Lung (tissue), 12 donors: ENCODE data around the gene GOLGA7B. TPM values are rescaled to one million over a fixed set of nuclear protein-coding genes. Genes with fewer than 3 reads are reported as not detected.

Source experiments
- ATAC-seq: fragments of 200-7000 bp; cut with Tn5 transposase; one replicate; pipeline ENCODE4 v1.9.1; 2020; ENCODE audit warnings: moderate number of reproducible peaks; ENCODE audit not compliant: insufficient read depth, low FRiP score
- DNase-seq, 3 donors: peaks; one replicate each; pipeline ENCODE4 v3.0.0-alpha.2; 2013 to 2017
- H3K27ac ChIP-seq, 2 donors: one replicate each; pipeline ENCODE4 v1.5.1; 2013; ENCODE audit warnings: mild to moderate bottlenecking in 2 of 2, moderate library complexity in 2 of 2, control low read depth in 1 of 2, inconsistent platforms in 1 of 2, low read depth in 1 of 2, low read length in 1 of 2
- H3K27me3 ChIP-seq, 3 donors: one replicate each; pipeline ENCODE4 v1.5.1; 2013; ENCODE audit warnings: low read length in 2 of 3; ENCODE audit not compliant: control insufficient read depth in 3 of 3, insufficient read depth in 3 of 3
- H3K36me3 ChIP-seq, 4 donors: one replicate each; pipeline ENCODE4 v1.5.1; 2013; ENCODE audit warnings: low read length in 4 of 4, mild to moderate bottlenecking in 1 of 4, moderate library complexity in 1 of 4; ENCODE audit not compliant: control insufficient read depth in 4 of 4, insufficient read depth in 4 of 4
- H3K4me1 ChIP-seq, 5 donors: one replicate each; pipeline ENCODE4 v1.5.1; 2013; ENCODE audit warnings: low read length in 5 of 5, mild to moderate bottlenecking in 2 of 5, moderate library complexity in 1 of 5; ENCODE audit not compliant: control insufficient read depth in 5 of 5, insufficient read depth in 5 of 5
- H3K4me3 ChIP-seq: one replicate; pipeline ENCODE4 v1.5.1; 2013; ENCODE audit warnings: mild to moderate bottlenecking, control low read depth, moderate library complexity
- H3K9ac ChIP-seq, 2 donors: one replicate each; pipeline ENCODE4 v1.5.1; 2013; ENCODE audit warnings: low read length in 2 of 2, control low read depth in 1 of 2; ENCODE audit not compliant: insufficient read depth in 1 of 2
- H3K9me3 ChIP-seq, 4 donors: one replicate each; pipeline ENCODE4 v1.5.1; 2013; ENCODE audit warnings: low read length in 3 of 4, mild to moderate bottlenecking in 1 of 4, moderate library complexity in 1 of 4; ENCODE audit not compliant: control insufficient read depth in 4 of 4, insufficient read depth in 3 of 4
- CTCF ChIP-seq: IDR thresholded peaks from 2 replicates; pipeline ENCODE4 v1.5.1; 2012; ENCODE audit warnings: mild to moderate bottlenecking; ENCODE audit errors: control extremely low read depth, extremely low read depth
- WGBS, 2 donors: extraction: QIAGEN DNeasy Blood & Tissue Kit; methylation state at CpG; one replicate each; pipeline ENCODE4 v1.1.7; 2013; 5-methylcytosine and 5-hydroxymethylcytosine counted together
- polyA plus RNA-seq, 2 donors: library from polyadenylated mRNA; stranded (reverse); fragments of 200-250 nt; gene quantifications; one replicate each; pipeline ENCODE4 v1.2.1, GENCODE V29; 2013
- total RNA-seq, 2 donors: library from RNA; depleted of rRNA in 1 of 2; stranded (reverse); fragments of >200 nt in 1 of 2; gene quantifications; one replicate each; pipeline ENCODE4 v1.2.1, GENCODE V29; 2014 to 2021
- donor health status: control.
- donor health status: control.
- donor health status: Bipolar disorder and iron deficiency.
- donor health status: healthy.
- donor health status: DM: yes; HTN: yes; CAD: no.

The GOLGA7B gene
- total and polyA plus RNA-seq, 4 donors: 0.23 to 1.2 (median 0.74) TPM

- H3K9me3 ChIP-seq: no peaks in the 10 kb centered on the region
- DNase-seq (no peak), ATAC-seq (no peak)
- H3K27ac ChIP-seq: no peak overlapping the region
- no peaks in the 10 kb centered on the region for H3K36me3 ChIP-seq
- WGBS, 2 donors: 89 to 93% methylated on average over 12 of the region's 12 CpGs
- no peak for TF ChIP-seq CTCF
- H3K4me1 ChIP-seq: peaks cover 0 to 19% (median 8%) of the 10 kb centered on the region in 5 donors
- H3K9ac ChIP-seq: no peak overlapping the region
- peaks cover 0 to 2% (median 0%) of the 10 kb centered on the region in 3 donors for H3K27me3 ChIP-seq
- no peak overlapping the region for H3K4me3 ChIP-seq
Measured at GRCh38 chr10:97901381-97901780, 51.7 kb downstream of the GOLGA7B start.

- WGBS, 2 donors: 64 to 74% methylated on average over 9 of the region's 9 CpGs
Measured at GRCh38 chr10:97903128-97904017, 53.7 kb downstream of the GOLGA7B start.

DNA sequence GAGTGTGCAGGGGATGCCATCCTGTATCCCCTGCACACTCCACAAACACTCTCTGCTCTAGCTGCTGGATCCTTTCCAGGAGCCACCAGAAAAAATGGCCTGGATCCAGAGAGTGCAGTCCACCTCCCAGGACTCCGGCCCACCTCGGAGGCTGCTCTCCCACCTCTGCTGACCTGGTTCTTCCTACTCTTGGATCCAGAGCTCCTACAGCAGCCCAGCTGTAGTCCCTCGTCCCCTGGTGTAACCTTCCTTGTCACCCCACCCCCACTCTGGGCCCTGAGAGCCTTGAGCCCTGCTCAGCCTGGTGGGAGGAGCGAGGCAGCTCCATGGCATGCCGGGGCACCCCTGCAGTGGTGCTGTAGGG lies 54.4 kb downstream of the GOLGA7B start:
- H3K4me1 ChIP-seq: peaks cover 0 to 7% (median 0%) of the 10 kb centered on the region in 5 donors
- peaks cover 0 to 3% (median 0%) of the 10 kb centered on the region in 3 donors for H3K27me3 ChIP-seq
- no peak overlapping the region for H3K27ac ChIP-seq
- H3K36me3 ChIP-seq: no peaks in the 10 kb centered on the region
- no peak overlapping the region for H3K4me3 ChIP-seq
- WGBS, 2 donors: 46 to 62% methylated on average over 5 of the region's 5 CpGs
- H3K9me3 ChIP-seq: no peaks in the 10 kb centered on the region
- DNase-seq (peak in 2 of 3 donors; percentile 25 to 44), ATAC-seq (no peak)
- no peak for TF ChIP-seq CTCF
- no peak overlapping the region for H3K9ac ChIP-seq

More at GRCh38 chr10:97903128-97904017, 53.7 kb downstream of the GOLGA7B start:
- H3K9ac ChIP-seq: no peak overlapping the region
- ATAC-seq (no peak), DNase-seq (no peak)
- no peak for TF ChIP-seq CTCF
- H3K9me3 ChIP-seq: no peaks in the 10 kb centered on the region
- peaks cover 0 to 3% (median 0%) of the 10 kb centered on the region in 3 donors for H3K27me3 ChIP-seq
- peaks cover 0 to 13% (median 3%) of the 10 kb centered on the region in 5 donors for H3K4me1 ChIP-seq
- H3K27ac ChIP-seq: no peak overlapping the region
- no peak overlapping the region for H3K4me3 ChIP-seq
- no peaks in the 10 kb centered on the region for H3K36me3 ChIP-seq
